GM21528 (cell line): Measurements from ENCODE around the gene SCRN2.

ENCODE experiments used
- ATAC-seq: cut with Tn5 transposase; IDR thresholded peaks from one replicate; pipeline ENCODE4 v1.9.1; 2021; ENCODE audit warnings: mild to moderate bottlenecking, moderate library complexity; ENCODE audit not compliant: unreplicated experiment, low FRiP score

The SCRN2 gene

GRCh38 chr17:47808036-47808829 lies 32.8 kb downstream of the SCRN2 start:
- ATAC-seq, result no peak

GRCh38 chr17:47807421-47807820 lies 33.7 kb downstream of the SCRN2 start:
- no peak for ATAC-seq

- no peak for ATAC-seq
Measured at GRCh38 chr17:47806913-47807255, 34.2 kb downstream of the SCRN2 start.

- ATAC-seq, result no peak
Measured at GRCh38 chr17:47806026-47806912, 34.8 kb downstream of the SCRN2 start.

- ATAC-seq, result no peak
Measured at GRCh38 chr17:47804461-47804860, 36.6 kb downstream of the SCRN2 start.

- ATAC-seq, result no peak
Measured at GRCh38 chr17:47803751-47804150, 37.3 kb downstream of the SCRN2 start.

- no peak for ATAC-seq
Measured at GRCh38 chr17:47803201-47803600, 37.9 kb downstream of the SCRN2 start.

- ATAC-seq, result no peak
Measured at GRCh38 chr17:47802341-47803022, 38.6 kb downstream of the SCRN2 start.

- ATAC-seq, result no peak
Measured at GRCh38 chr17:47801906-47802305, 39.2 kb downstream of the SCRN2 start.

GRCh38 chr17:47801176-47801765 lies 39.8 kb downstream of the SCRN2 start:
- no peak for ATAC-seq

GRCh38 chr17:47800686-47801085 lies 40.4 kb downstream of the SCRN2 start:
- no peak for ATAC-seq

GRCh38 chr17:47797797-47798196 lies 43.3 kb downstream of the SCRN2 start:
- no peak for ATAC-seq

- ATAC-seq, result no peak
Measured at GRCh38 chr17:47792979-47793378, 48.1 kb downstream of the SCRN2 start.

GRCh38 chr17:47792457-47792856 lies 48.6 kb downstream of the SCRN2 start:
- no peak for ATAC-seq

GRCh38 chr17:47791025-47791424 lies 50.0 kb downstream of the SCRN2 start:
- no peak for ATAC-seq

GRCh38 chr17:47789611-47790561 lies 51.2 kb downstream of the SCRN2 start:
- ATAC-seq, result no peak
